HG03575 (cell line): Measurements from ENCODE around the gene EIPR1.
"Not testable (repeated sequence)": the region's sequence is repeated elsewhere in the genome, so short reads cannot be mapped to it uniquely, and the experiment has no call there.

Experiments
- ATAC-seq: cut with Tn5 transposase; IDR thresholded peaks from one replicate; pipeline ENCODE4 v1.9.1; 2021; ENCODE audit not compliant: unreplicated experiment, insufficient number of reproducible peaks, low FRiP score; ENCODE audit errors: extremely low read depth

The EIPR1 gene

GRCh38 chr2:3212061-3212362 is 165.6 kb downstream of the EIPR1 start:
- ATAC-seq: no peak

GRCh38 chr2:3211256-3212060 is 166.2 kb downstream of the EIPR1 start:
- ATAC-seq: no peak

GRCh38 chr2:3210257-3210656 is 167.4 kb downstream of the EIPR1 start:
- ATAC-seq: no peak

- ATAC-seq: no peak
These were observed 168.4 kb downstream of the EIPR1 start for GRCh38 chr2:3209258-3209657.

DNA sequence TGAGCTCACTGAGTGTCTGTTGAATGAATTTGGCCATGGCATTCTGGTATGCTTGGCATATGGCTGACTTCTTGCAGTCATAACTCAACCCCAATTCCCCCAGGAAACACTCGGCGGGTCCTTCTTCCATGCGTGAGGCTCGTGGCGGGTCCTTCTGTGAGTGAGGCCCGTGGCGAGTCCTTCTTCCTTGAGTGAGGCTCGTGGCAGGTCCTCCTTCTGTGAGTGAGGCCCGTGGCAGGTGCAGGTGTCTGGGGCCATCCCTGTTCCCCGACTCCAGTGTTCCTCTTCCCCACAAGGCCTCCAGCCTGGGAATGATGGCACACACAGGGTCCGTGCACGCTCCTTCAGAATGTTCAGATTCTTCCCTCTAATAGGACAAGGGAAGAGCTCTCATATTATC is 169.0 kb downstream of the EIPR1 start:
- no peak for ATAC-seq

DNA sequence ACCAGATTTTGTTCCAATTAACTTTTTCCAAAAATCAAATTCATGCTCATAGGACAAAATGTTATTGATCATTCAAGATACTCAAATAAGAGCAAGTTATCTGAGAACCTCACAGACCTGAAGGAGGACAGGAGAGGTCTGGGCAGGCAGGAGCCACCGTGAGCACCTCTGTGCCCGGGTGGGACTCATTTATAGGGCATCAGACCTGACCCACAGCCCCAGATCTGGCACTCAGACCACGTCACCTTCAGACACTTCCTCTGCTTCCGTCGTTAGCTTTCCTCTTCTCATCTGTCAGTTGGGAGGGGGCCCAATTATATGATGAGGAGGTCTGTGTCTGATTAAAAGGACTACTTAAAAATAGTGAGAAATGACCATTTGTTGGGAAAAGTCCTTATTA is 169.4 kb downstream of the EIPR1 start:
- no peak for ATAC-seq

DNA sequence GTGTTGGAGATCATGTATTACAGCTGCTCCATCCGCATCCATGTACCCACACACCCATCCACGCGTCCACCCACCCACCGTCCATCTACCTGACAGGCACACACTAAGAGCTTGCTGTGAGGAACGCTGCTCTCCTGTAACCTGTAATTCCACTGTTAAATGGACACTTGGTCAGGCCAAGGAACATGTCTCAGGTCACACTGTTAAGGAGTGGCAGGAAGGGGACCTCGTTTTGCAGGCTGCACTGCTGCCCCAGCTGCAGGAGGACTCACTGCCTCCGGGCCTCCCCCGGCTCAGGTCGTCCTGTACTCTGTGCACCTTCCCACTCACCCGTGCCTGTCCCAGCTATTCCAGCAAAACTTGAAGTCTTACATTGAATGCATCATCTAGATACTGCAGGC is 170.5 kb downstream of the EIPR1 start:
- no peak for ATAC-seq

GRCh38 chr2:3205845-3206244 is 171.8 kb downstream of the EIPR1 start:
- no peak for ATAC-seq

GRCh38 chr2:3204031-3204821 is 173.4 kb downstream of the EIPR1 start:
- no peak for ATAC-seq

- ATAC-seq: no peak
These were observed 174.1 kb downstream of the EIPR1 start for GRCh38 chr2:3203497-3204019.

- no peak for ATAC-seq
These were observed 174.7 kb downstream of the EIPR1 start for GRCh38 chr2:3202926-3203325.

- ATAC-seq: no peak
These were observed 176.3 kb downstream of the EIPR1 start for GRCh38 chr2:3201281-3201680.

DNA sequence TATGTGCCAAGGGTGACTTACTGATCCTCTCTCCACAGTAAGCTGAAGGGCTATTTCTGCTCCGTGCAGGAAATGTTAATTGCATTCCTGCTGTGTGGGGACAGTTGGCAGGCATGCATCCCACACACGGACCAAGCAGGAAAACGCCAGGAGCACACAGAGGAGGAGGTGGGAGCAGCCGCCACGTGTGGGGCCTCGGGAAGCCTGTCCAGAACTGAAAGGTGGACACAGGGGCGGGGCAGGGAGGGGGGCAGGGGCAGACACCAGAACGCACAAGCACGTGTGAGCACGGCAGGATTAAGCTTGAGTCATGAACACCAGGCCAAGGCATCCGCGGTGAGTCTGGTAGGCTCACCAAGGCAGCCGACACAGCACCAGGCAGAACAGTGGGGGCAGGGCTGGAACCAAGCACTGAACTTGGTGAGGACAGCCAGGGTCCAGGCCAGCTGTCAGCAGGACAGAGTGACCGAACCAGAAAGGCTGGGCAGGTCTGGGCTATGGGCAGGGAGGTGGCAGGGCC is 177.1 kb downstream of the EIPR1 start:
- ATAC-seq: no peak

- no peak for ATAC-seq
These were observed 177.8 kb downstream of the EIPR1 start for GRCh38 chr2:3199627-3200345.

DNA sequence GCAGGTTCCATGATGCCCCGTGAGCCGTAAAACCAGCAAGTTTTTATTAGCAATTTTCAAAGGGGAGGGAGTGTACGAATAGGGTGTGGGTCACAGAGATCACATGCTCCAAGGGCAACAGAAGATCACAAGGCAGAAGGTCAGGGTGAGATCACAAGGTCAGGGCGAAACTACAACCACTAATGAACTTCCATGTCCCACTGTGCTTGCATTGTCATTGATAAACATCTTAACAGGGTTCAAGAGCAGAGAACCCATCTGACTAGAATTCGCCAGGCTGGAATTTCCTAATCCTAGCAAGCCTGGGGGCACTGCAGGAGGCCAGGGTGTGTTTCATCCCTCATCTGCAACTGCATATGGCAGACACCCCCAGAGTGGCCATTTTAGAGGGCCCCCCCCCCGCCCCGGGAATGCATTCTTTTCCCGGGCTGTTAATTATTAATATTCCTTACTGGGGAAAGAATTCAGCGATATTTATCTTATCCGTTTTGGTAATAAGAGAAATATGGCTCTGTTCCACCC is 178.9 kb downstream of the EIPR1 start:
- ATAC-seq: not testable (repeated sequence)

GRCh38 chr2:3198119-3198518 is 179.5 kb downstream of the EIPR1 start:
- ATAC-seq: no peak

- no peak for ATAC-seq
These were observed 180.3 kb downstream of the EIPR1 start for GRCh38 chr2:3197308-3197707.

GRCh38 chr2:3196716-3197115 is 180.9 kb downstream of the EIPR1 start:
- no peak for ATAC-seq
